GM21360 (cell line): ENCODE measurements around the gene KHK.
"Not testable (repeated sequence)": the region's sequence is repeated elsewhere in the genome, so short reads cannot be mapped to it uniquely, and the experiment has no call there.

Experiments
- ATAC-seq: cut with Tn5 transposase; IDR thresholded peaks from one replicate; pipeline ENCODE4 v1.9.1; 2021; ENCODE audit warnings: mild to moderate bottlenecking, moderate library complexity; ENCODE audit not compliant: unreplicated experiment

KHK gene

DNA sequence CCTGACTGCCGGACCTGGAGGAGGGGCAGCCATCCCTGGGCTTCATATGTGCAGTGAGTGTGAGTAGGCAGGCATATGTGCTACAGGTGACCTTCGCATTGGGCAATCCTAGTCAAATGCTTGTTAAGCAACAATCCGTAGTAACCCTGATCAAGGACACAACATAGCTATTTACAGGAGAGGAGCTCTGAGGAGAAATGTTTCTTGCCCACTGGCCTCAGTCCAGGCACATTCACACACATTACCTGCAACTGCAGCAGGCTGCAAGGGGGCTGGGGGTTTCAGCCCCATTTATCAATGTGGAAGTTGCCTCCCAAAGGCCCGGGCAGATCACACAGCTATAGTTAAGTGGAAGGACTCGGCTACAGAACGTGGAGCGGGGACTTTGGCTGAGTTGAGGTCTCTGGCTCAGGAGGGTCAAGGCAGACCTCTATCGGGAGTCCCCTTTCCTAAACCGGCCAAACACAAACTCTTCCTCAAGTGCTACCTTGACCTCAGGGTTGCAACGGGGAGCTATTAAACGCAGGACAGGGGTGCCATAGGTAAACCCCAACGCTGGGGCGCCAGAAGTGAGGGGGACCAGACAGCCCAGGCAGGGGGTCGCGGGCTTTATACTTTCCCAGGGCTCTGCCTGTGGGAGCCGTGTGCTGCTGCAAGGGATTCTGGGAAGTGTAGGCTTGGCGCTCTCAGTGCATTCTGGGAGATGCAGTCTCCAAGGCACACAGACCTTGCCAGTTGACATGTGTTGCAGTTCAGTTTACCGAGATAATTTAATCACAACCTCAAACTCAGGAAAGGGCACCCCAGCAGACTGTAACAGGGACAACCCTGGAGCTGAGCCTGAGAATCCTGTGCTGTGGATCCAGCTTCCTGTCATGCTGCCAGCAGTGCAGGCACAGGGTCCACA is 9.4 kb downstream of the KHK start:
- no peak for ATAC-seq

GRCh38 chr2:27096748-27097297 is 10.3 kb downstream of the KHK start:
- no peak for ATAC-seq

GRCh38 chr2:27097341-27097740 is 10.8 kb downstream of the KHK start:
- ATAC-seq, result no peak

- no peak for ATAC-seq
Observed at GRCh38 chr2:27099334-27099955, 12.9 kb downstream of the KHK start.

GRCh38 chr2:27100036-27100435 is 13.5 kb downstream of the KHK start:
- ATAC-seq, result no peak

GRCh38 chr2:27102329-27102728 is 15.8 kb downstream of the KHK start:
- no peak for ATAC-seq

DNA sequence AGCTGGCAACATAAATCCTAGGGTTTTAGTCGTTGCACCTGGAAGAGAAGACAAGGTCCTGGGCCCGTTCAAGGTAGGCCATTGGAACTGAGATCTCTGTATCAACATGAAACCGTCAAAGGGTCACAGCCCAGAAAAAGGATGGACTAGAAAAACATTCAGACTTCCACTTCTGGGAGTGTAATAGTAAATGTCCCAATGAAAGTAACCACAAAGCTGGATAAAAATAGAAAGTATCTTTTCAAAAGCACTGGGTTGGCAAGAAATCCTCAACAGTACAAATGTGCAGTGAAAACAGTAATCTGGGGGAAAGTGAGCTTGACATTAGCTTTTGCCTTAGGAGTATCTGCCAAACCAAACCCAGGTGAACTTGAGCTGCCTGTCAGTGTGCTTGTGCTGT is 19.4 kb downstream of the KHK start:
- no peak for ATAC-seq

GRCh38 chr2:27108221-27108620 is 21.6 kb downstream of the KHK start:
- no peak for ATAC-seq

GRCh38 chr2:27109083-27109482 is 22.5 kb downstream of the KHK start:
- no peak for ATAC-seq

GRCh38 chr2:27110603-27111352 is 24.2 kb downstream of the KHK start:
- ATAC-seq, result not testable (repeated sequence)

DNA sequence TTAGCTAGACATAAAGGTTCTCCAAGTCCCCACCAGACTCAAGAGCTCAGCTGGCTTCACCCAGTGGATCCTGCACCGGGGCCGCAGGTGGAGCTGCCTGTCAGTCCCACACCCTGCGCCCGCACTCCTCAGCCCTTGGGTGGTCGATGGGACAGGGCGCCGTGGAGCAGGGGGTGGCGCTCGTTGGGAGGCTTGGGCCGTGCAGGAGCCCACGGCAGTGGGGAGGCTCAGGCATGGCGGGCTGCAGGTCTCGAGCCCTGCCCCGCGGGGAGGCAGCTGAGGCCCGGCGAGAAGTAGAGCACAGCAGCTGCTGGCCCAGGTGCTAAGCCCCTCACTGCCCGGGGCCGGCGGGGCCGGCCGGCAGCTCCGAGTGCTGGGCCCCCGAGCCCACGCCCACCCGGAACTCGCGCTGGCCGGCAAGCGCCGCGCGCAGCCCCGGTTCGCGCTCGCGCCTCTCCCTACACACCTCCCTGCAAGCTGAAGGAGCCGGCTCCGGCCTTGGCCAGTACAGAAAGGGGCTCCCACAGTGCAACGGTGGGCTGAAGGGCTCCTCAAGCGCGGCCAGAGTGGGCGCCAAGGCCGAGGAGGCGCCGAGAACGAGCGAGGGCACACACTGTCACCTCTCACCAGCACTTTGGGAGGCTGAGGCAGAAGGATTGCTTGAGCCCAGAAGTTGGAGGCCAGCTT is 25.0 kb downstream of the KHK start:
- not testable (repeated sequence) for ATAC-seq

DNA sequence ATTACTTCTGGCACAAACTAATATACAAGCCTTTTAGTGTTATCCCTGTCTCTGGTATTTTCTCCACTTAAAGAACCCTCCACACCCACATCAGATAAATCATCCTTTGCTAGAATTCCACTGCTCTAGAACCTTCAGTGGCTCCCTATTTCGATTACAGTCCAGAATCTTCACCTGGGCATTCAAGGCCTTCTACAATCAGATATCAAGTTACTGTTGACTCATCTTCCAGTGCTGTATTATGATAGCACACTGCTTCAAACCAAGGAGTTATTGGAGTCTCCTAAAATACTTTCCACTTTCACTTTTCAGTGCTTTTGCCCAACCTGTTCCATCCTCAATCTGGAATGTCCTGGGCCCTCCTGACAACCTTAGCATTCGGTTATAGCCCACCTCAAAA is 28.9 kb downstream of the KHK start:
- ATAC-seq, result no peak

- ATAC-seq, result no peak
Observed at GRCh38 chr2:27117995-27118524, 31.5 kb downstream of the KHK start.

DNA sequence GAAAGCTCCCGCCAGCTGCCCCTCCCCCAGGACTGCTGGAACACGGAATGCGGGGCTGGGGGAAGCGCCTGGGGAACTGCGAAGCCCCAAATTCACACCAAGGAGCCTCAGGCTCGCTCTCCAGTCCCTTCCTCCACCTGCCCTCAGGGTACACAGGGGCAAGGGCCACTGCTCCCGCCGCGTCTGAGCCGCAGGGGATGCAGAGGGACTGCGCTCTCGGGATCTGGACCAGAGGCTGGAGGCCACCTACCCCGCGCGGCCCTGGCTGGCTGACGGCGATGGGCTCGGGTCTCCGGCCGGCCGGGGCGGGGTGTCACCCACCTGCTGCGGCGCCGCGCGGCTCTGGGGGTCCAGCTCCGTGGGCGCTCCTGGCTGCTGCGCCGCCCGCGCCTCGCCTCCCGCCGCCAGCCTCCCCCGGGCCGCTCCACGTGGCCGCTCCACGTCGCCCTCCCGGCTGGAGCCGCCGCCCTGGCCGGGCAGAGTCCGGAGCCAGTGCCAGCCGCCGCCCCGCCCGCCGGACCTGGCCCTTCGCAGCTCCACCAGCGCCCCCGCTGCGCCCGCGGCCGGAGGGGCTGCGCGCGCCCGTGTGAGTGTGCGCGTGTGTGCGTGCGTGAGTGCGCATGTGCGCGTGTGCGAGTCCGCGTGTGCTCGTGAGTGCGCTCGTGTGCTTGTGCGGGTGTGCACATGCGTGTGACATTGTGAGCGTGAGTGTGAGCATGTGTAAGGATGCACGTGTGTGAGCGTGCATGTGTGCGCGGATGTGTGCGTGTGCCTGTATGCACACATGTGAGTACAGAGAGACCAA is 32.2 kb downstream of the KHK start, which contains the start of gene CGREF1:
CGREF1 (minus strand) TSS at position 604 of the 805 bp plus-strand sequence. CDS start 14,762 bp downstream, outside the sequence.
- no peak for ATAC-seq

DNA sequence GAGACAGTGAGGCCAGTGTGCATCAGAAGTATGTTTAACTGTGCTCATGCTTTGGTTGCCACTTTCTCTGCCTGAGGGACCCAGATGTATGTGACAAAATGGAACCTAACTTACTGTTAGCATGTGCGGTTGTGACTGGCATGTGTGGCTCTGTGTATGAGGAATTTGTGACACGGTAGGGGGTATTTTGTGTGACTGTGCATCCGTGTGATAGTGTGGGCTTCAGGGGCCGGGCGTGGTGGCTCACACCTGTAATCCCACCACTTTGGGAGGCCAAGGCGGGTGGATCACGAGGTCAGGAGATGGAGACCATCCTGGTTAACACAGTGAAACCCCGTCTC is 32.7 kb downstream of the KHK start:
- not testable (repeated sequence) for ATAC-seq

- ATAC-seq, result no peak
Observed at GRCh38 chr2:27121906-27122305, 35.3 kb downstream of the KHK start.

DNA sequence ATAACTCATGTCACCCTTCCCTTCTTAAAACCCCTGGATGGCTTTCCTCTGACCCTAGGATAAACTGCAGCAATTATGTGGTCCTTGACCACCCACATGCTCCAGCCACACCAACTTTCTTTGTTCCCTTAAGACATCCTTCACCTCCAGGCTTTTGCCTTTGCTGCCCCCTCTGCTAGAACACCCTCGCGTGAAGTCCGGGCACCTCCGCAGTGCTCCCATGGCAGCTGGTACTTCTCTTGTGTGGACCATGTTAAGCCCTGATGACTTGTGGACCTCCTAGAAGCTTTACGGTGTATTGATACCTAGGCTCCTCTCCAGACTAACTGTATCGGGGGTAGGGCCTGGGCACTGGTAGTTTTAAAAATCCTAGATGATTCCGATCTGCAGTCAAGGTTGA is 36.2 kb downstream of the KHK start:
- no peak for ATAC-seq

GRCh38 chr2:27123302-27124150 is 37.0 kb downstream of the KHK start, which contains the start of gene ABHD1:
Gene ABHD1, plus strand, starts transcription at chr2:27123815. Its CDS starts 134 bp downstream, at chr2:27123949.
- no peak for ATAC-seq

DNA sequence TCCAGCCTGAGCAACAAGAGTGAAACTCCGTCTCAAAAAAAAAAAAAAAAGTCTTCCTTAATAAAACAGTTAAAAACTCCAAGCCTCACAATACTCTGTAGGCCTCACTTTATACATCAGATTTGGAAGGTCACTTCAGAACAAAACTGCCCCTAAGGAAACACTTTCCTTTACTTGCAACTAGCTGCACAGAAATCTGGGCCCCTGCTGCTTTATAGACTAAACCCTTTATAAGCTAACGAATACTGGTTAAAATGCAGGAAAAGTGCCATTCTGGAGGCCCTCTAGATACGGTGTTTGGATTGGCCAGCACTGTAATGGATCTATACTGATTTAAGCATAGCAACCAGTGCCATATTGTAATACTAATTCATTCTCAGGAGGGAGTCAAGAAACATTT is 38.5 kb downstream of the KHK start:
- no peak for ATAC-seq
